SK-N-SH treated with all-trans-retinoic acid at 6 μM for 48 hours (cell line): ENCODE results near the gene DOCK7.

Experiments used
- BACH2 ChIP-seq: fragments of 250-450 bp; sonication (Bioruptor Pico); IDR thresholded peaks from 2 replicates; pipeline ENCODE4 v1.9.0; 2021; ENCODE audit warnings: mild to moderate bottlenecking, borderline replicate concordance
- CSDC2 ChIP-seq: fragments of 250-450 bp; sonication (Bioruptor Pico); IDR thresholded peaks from 2 replicates; pipeline ENCODE4 v1.5.0; 2020; ENCODE audit warnings: mild to moderate bottlenecking, moderate library complexity
- ESRRG ChIP-seq: fragments of 250-450 bp; sonication (Bioruptor Pico); IDR thresholded peaks from 2 replicates; pipeline ENCODE4 v1.6.1; 2021; ENCODE audit warnings: mild to moderate bottlenecking
- OSR1 ChIP-seq: fragments of 250-450 bp; sonication (Bioruptor Pico); IDR thresholded peaks from 2 replicates; pipeline ENCODE4 v1.8.0; 2022; ENCODE audit warnings: moderate library complexity, mild to moderate bottlenecking, inconsistent platforms
- RARB ChIP-seq: fragments of 250-450 bp; sonication (Bioruptor Pico); IDR thresholded peaks from 2 replicates; pipeline ENCODE4 v1.8.0; 2021; ENCODE audit warnings: mild to moderate bottlenecking, moderate library complexity
- TCF4 ChIP-seq: fragments of 250-450 bp; sonication (Bioruptor Pico); IDR thresholded peaks from 2 replicates; pipeline ENCODE4 v1.8.0; 2021; ENCODE audit warnings: mild to moderate bottlenecking, moderate library complexity, borderline replicate concordance
- ZNF565 ChIP-seq: fragments of 450-650 bp; formaldehyde crosslinking; conservative IDR thresholded peaks from 2 replicates; pipeline ENCODE4 v1.5.0; 2020; ENCODE audit warnings: low read depth, mild to moderate bottlenecking, moderate library complexity
- ZNF8 ChIP-seq: fragments of 450-650 bp; formaldehyde crosslinking; IDR thresholded peaks from 2 replicates; pipeline ENCODE4 v1.5.0; 2020; ENCODE audit warnings: mild to moderate bottlenecking, moderate library complexity
- TF ChIP-seq, protein P1 (sequence below): fragments of 250-450 bp; sonication (Bioruptor Pico); IDR thresholded peaks from 2 replicates; pipeline ENCODE4 v1.5.0; 2020; ENCODE audit warnings: mild to moderate bottlenecking, moderate library complexity
- TF ChIP-seq, protein P2 (sequence below): fragments of 250-450 bp; sonication (Bioruptor Pico); IDR thresholded peaks from 2 replicates; pipeline ENCODE4 v1.5.1; 2021; ENCODE audit warnings: mild to moderate bottlenecking, moderate library complexity

DNA sequence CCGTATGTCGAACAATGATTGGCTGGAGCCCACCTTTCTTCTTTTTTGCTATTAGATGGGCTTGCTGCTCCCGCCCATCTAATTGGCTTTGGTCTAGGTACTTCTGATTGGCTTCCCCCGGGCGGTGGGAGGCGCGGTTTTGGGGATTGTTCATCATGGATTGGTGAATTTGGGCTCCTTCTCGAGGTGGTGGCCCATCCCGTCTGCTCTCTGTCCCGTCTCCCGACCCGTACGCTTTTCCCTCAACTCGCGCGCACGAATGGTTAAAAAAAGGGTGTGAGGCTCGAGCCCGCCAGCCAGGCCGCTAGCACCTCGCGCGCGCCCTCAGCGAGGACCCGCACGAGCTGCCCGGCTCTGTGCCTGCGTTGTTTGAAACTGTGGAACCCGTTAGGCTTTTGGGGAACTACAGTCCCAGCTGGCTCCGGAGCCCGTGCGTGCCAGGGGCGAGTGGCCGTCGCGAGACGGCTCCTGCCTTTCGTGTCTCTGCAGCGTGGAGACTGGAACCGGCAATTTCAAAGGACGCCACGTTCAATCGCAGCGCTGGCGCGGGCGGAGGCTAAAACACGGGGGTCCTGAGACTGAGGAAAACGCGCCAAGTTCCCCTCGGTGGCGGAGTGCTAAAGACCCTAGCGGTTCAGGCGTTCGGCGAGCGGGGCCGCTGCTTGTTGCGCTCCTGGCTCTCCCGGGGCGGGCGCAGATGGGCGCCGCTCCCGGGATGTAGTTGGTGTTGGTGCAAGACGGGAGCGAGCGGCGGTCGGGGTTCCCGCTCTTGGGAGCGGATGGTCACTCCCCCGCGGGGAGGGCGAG, 251.5 kb downstream of the DOCK7 start, which contains the start of gene USP1:
- TF ChIP-seq ZNF565 (CRISPR knock-in tag) (no peak), BACH2 (CRISPR knock-in tag) (no peak), ZNF8 (CRISPR knock-in tag) (no peak), RARB (CRISPR knock-in tag) (no peak), OSR1 (CRISPR knock-in tag) (no peak), TCF4 (CRISPR knock-in tag) (no peak), CSDC2 (CRISPR knock-in tag) (no peak), ESRRG (CRISPR knock-in tag) (no peak)
- TF ChIP-seq, protein P1, sequence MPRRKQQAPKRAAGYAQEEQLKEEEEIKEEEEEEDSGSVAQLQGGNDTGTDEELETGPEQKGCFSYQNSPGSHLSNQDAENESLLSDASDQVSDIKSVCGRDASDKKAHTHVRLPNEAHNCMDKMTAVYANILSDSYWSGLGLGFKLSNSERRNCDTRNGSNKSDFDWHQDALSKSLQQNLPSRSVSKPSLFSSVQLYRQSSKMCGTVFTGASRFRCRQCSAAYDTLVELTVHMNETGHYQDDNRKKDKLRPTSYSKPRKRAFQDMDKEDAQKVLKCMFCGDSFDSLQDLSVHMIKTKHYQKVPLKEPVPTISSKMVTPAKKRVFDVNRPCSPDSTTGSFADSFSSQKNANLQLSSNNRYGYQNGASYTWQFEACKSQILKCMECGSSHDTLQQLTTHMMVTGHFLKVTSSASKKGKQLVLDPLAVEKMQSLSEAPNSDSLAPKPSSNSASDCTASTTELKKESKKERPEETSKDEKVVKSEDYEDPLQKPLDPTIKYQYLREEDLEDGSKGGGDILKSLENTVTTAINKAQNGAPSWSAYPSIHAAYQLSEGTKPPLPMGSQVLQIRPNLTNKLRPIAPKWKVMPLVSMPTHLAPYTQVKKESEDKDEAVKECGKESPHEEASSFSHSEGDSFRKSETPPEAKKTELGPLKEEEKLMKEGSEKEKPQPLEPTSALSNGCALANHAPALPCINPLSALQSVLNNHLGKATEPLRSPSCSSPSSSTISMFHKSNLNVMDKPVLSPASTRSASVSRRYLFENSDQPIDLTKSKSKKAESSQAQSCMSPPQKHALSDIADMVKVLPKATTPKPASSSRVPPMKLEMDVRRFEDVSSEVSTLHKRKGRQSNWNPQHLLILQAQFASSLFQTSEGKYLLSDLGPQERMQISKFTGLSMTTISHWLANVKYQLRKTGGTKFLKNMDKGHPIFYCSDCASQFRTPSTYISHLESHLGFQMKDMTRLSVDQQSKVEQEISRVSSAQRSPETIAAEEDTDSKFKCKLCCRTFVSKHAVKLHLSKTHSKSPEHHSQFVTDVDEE = no peak
- TF ChIP-seq, protein P2, sequence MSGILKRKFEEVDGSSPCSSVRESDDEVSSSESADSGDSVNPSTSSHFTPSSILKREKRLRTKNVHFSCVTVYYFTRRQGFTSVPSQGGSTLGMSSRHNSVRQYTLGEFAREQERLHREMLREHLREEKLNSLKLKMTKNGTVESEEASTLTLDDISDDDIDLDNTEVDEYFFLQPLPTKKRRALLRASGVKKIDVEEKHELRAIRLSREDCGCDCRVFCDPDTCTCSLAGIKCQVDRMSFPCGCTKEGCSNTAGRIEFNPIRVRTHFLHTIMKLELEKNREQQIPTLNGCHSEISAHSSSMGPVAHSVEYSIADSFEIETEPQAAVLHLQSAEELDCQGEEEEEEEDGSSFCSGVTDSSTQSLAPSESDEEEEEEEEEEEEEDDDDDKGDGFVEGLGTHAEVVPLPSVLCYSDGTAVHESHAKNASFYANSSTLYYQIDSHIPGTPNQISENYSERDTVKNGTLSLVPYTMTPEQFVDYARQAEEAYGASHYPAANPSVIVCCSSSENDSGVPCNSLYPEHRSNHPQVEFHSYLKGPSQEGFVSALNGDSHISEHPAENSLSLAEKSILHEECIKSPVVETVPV (CRISPR knock-in tag) = no peak
